Stimulated activated CD4-positive, alpha-beta T cell treated with anti-CD3 and anti-CD28 coated beads, Interleukin-1b, Interleukin-23, amount 100 ng/mL, for 24 hours (primary cell): ENCODE results near the gene SERP2.

Experiments used
- DNase-seq, 4 experiments: peaks; one replicate each; pipeline ENCODE4 v3.0.0-alpha.2; 2020; ENCODE audit warnings: low read depth in 4 of 4, low spot score in 1 of 4

SERP2 gene

GRCh38 chr13:44433863-44434765 lies 60.5 kb downstream of the SERP2 start:
- DNase-seq: no peak

GRCh38 chr13:44434766-44435141 lies 61.1 kb downstream of the SERP2 start:
- no peak for DNase-seq

GRCh38 chr13:44435142-44435918 lies 61.7 kb downstream of the SERP2 start:
- peak; percentile 69 to 85 (median 82) for DNase-seq

- DNase-seq: no peak
Measured at GRCh38 chr13:44435919-44436510, 62.4 kb downstream of the SERP2 start.

GRCh38 chr13:44436589-44437337 lies 63.1 kb downstream of the SERP2 start:
- DNase-seq: peak in 2 of 4 experiments; percentile 10 to 21

- DNase-seq: no peak
Measured at GRCh38 chr13:44437356-44438233, 64.0 kb downstream of the SERP2 start.

- DNase-seq: no peak
Measured at GRCh38 chr13:44438234-44438579, 64.6 kb downstream of the SERP2 start.

GRCh38 chr13:44439452-44440024 lies 65.9 kb downstream of the SERP2 start:
- no peak for DNase-seq

- no peak for DNase-seq
Measured at GRCh38 chr13:44440046-44440608, 66.5 kb downstream of the SERP2 start.
